Activated T-cell treated with anti-CD3 and anti-CD28 coated beads, Interleukin-2, amount 50 U/mL, for 72 hours (primary cell): Measurements from ENCODE around the gene NELFE. TPM values are rescaled to one million over a fixed set of nuclear protein-coding genes. Genes with fewer than 3 reads are reported as not detected.

Experiments
- ATAC-seq, 2 donors: fragments of 150-1000 bp; cut with Tn5 transposase; replicated peaks in 1 of 2; 2 replicates each; pipeline ENCODE4 v1.10.0; 2021; ENCODE audit warnings: moderate library complexity in 2 of 2, mild to moderate bottlenecking in 1 of 2
- DNase-seq, 2 donors: peaks; one replicate each; pipeline ENCODE4 v3.0.0; 2021 to 2022; ENCODE audit warnings: mixed read lengths in 1 of 2
- H3K27ac Mint-ChIP-seq: one replicate; pipeline ENCODE4 v1.8.0; 2022; ENCODE audit warnings: mild to moderate bottlenecking, moderate library complexity, mixed read lengths
- H3K27me3 Mint-ChIP-seq: one replicate; pipeline ENCODE4 v1.8.0; 2022; ENCODE audit warnings: low read depth, mixed read lengths
- H3K36me3 Mint-ChIP-seq, 2 donors: one replicate each; pipeline ENCODE4 v1.8.0; 2022; ENCODE audit warnings: mixed read lengths in 2 of 2, mild to moderate bottlenecking in 1 of 2; ENCODE audit not compliant: insufficient read depth in 2 of 2
- H3K4me1 Mint-ChIP-seq: one replicate; pipeline ENCODE4 v1.8.0; 2022; ENCODE audit warnings: low read depth, mixed read lengths
- H3K4me3 Mint-ChIP-seq, 2 donors: one replicate each; pipeline ENCODE4 v1.8.0; 2022; ENCODE audit warnings: mild to moderate bottlenecking in 2 of 2, mixed read lengths in 2 of 2, moderate library complexity in 2 of 2
- H3K9me3 Mint-ChIP-seq, 2 donors: one replicate each; pipeline ENCODE4 v1.8.0; 2022; ENCODE audit warnings: mixed read lengths in 2 of 2
- total RNA-seq, 2 donors: library from RNA; stranded (reverse); gene quantifications; one replicate each; pipeline ENCODE4 v1.2.3, GENCODE V29; 2022

NELFE gene
- total RNA-seq, 2 donors from 2014 or later, result 65.0 to 71.5 TPM

DNA sequence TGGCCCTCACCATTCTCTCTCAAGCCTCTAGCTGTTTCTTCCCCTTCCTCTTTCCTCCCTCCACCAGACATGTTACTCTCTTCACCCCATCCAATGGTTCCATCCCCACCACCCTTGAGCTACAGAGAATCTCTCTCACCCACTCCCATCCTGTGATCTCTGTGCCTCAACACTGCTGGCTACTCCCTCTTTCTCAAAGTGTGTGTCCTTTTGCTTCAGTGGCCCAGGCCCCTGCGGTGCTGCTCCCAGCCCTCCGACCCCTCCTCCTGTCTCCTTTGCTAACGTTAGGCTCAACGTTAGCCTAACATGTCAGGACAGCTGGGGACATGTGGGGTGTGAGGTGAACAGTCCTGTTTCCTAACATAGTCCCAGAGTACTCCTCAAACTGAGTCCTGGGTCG, 5.9 kb downstream of the NELFE start:
- H3K9me3 Mint-ChIP-seq, result no peaks in the 10 kb centered on the region
- DNase-seq, result no peak
- H3K36me3 Mint-ChIP-seq, result peaks cover 0 to 17% of the 10 kb centered on the region in 2 donors
- H3K4me1 Mint-ChIP-seq, result peaks cover 13% of the 10 kb centered on the region
- no peak for ATAC-seq
- no peak overlapping the region for H3K27ac Mint-ChIP-seq
- H3K27me3 Mint-ChIP-seq, result peaks cover 5% of the 10 kb centered on the region
- H3K4me3 Mint-ChIP-seq, result no peak overlapping the region

DNA sequence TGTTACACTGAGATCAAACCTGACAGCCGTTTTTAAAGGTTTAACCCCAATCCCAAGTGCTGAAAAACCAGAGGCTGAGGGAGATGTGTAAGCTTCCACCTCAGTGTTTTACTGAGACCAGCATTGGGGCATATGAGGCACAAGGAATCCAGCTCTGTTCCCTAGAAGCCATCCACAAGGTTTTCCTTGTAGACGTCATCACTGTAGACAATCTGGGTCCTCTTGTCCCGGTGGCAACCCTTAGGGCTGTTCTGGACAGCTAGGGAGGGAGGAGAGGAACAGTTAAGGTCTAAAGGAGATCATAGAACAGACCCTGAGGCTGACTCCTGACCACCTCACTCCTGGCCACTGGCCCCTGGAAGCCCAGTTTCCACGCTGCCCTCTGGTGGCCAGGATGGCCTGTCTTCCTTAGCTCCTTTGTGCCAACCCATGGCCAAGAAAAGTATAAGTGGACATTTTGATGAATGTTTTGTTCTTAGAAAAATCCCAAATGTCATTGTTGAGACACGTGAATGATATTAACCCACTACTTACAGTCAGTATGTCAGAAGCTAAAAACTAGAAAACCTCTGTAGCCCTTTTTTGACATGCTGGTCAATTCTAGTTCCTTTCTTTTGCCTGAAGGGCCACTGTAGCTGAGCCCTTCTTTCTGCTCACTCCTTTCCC, 6.5 kb downstream of the NELFE start:
- peaks cover 7% of the 10 kb centered on the region for H3K4me1 Mint-ChIP-seq
- H3K36me3 Mint-ChIP-seq, result peaks cover 0 to 17% of the 10 kb centered on the region in 2 donors
- H3K4me3 Mint-ChIP-seq, result no peak overlapping the region
- no peak overlapping the region for H3K27ac Mint-ChIP-seq
- DNase-seq, result peak; percentile 56 to 59
- H3K27me3 Mint-ChIP-seq, result peaks cover 10% of the 10 kb centered on the region
- peak; percentile 58 to 60 for ATAC-seq
- H3K9me3 Mint-ChIP-seq, result no peaks in the 10 kb centered on the region

DNA sequence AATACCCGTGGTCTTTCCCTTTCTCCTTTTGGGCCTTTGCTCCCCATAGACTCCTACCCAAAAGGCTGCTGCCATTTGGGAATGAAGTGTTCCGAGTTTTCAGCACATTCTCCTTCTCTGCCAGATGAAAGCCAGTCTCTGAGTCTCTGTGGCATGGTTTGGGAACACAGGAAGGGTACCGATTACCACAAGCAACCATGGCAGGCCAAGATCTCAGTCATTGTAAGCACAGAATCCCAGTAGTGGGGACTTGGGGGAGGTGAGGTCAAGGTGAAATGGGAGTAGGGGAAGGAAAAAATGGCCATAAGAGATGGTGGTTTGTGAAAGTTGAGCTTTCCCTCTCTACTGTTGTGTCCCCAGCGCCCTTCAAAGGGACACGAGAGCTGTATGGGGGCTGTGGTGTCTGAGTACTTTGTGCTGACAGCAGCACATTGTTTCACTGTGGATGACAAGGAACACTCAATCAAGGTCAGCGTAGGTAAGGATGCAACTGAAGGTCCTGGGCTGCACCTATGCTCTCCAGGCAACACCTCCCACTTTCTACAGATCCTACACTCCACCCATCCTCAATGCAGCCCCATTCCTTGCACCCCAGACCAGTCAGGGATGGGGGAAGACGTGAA, 8.7 kb downstream of the NELFE start:
- no peak for DNase-seq
- Mint-ChIP-seq H3K9me3 (no peaks in the 10 kb centered on the region), H3K27me3 (peaks cover 10% of the 10 kb centered on the region), H3K27ac (no peak overlapping the region), H3K36me3 (peaks cover 0 to 10% of the 10 kb centered on the region in 2 donors), H3K4me3 (no peak overlapping the region), H3K4me1 (peaks cover 14% of the 10 kb centered on the region)
- ATAC-seq, result no peak

DNA sequence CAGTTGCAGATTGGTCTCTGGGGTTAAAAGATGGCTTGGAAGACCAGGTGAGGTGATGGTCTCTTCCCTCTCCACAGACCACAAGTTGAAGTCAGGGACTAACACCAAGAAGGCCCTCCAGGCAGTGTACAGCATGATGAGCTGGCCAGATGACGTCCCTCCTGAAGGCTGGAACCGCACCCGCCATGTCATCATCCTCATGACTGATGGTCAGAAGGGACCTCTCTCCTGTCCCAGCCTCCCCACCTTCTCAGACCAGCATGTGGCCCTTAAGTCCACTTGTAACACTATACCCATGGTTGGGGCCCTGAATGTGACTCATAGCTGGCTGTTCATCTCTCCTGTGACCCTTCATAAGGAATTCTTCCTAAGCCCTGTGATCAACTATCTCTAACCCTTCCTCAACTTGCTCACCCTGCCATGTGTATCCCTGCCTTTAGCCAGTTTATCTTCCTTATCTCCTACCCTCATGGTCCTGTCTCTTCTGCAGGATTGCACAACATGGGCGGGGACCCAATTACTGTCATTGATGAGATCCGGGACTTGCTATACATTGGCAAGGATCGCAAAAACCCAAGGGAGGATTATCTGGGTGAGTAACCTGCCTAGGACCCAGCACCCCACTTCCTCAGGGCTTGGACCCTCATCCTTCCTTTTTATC, 9.9 kb downstream of the NELFE start:
- no peak overlapping the region for H3K27ac Mint-ChIP-seq
- peaks cover 14% of the 10 kb centered on the region for H3K4me1 Mint-ChIP-seq
- no peaks in the 10 kb centered on the region for H3K9me3 Mint-ChIP-seq
- ATAC-seq (no peak), DNase-seq (no peak)
- peaks cover 0 to 4% of the 10 kb centered on the region in 2 donors for H3K36me3 Mint-ChIP-seq
- no peak overlapping the region for H3K4me3 Mint-ChIP-seq
- peaks cover 18% of the 10 kb centered on the region for H3K27me3 Mint-ChIP-seq

DNA sequence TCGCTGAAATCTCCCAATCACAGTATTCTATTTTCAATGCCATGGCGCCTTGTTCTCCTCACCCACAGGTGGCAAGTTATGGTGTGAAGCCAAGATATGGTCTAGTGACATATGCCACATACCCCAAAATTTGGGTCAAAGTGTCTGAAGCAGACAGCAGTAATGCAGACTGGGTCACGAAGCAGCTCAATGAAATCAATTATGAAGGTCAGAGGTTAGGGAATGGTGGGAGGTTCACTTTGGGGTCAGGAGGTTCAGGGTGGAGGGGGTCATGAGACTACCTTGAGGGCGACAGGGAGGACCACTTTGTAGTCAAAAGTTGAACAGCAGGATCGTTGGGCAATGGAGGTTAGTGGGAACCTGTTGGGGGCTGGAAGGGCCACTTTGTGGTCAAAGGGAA, 10.5 kb downstream of the NELFE start:
- ATAC-seq (no peak), DNase-seq (no peak)
- H3K27me3 Mint-ChIP-seq, result peaks cover 19% of the 10 kb centered on the region
- H3K4me1 Mint-ChIP-seq, result peaks cover 14% of the 10 kb centered on the region
- H3K4me3 Mint-ChIP-seq, result no peak overlapping the region
- H3K36me3 Mint-ChIP-seq, result peaks cover 0 to 2% of the 10 kb centered on the region in 2 donors
- no peak overlapping the region for H3K27ac Mint-ChIP-seq
- H3K9me3 Mint-ChIP-seq, result no peaks in the 10 kb centered on the region

DNA sequence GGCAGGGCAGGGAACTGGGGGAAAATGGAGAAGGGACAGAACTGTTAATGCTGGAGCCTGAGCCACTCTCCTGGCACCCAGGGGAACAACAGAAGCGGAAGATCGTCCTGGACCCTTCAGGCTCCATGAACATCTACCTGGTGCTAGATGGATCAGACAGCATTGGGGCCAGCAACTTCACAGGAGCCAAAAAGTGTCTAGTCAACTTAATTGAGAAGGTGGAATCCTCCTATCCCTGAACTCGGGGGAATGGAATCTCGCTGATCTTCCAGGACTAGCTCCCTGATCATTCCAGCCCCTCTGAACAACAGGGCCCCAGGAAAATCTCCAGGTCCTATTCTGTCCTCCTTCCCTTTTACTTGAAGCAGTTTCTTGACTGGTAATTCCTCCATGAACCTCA, 10.9 kb downstream of the NELFE start:
- H3K36me3 Mint-ChIP-seq, result no peaks in the 10 kb centered on the region
- H3K9me3 Mint-ChIP-seq, result no peaks in the 10 kb centered on the region
- DNase-seq (no peak), ATAC-seq (no peak)
- H3K27me3 Mint-ChIP-seq, result peaks cover 19% of the 10 kb centered on the region
- no peak overlapping the region for H3K27ac Mint-ChIP-seq
- H3K4me1 Mint-ChIP-seq, result peaks cover 14% of the 10 kb centered on the region
- no peak overlapping the region for H3K4me3 Mint-ChIP-seq

DNA sequence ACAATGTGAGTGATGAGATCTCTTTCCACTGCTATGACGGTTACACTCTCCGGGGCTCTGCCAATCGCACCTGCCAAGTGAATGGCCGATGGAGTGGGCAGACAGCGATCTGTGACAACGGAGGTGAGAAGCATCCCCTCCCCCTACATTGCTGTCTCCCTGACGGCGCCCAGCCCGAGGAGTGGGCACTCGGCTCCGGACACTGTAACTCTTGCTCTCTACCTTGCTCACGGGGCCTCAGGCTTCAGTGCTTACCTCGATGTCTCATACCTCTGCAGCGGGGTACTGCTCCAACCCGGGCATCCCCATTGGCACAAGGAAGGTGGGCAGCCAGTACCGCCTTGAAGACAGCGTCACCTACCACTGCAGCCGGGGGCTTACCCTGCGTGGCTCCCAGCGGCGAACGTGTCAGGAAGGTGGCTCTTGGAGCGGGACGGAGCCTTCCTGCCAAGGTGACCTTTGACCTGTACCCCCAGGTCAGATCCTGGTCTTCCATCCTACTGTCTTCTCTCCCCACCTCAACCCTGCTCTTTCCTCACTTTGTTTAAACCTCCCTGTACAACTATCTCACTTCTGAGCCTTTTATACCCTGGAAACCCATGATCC, 11.6 kb downstream of the NELFE start:
- H3K4me1 Mint-ChIP-seq, result peaks cover 14% of the 10 kb centered on the region
- no peak for DNase-seq
- peaks cover 25% of the 10 kb centered on the region for H3K27me3 Mint-ChIP-seq
- H3K9me3 Mint-ChIP-seq, result no peaks in the 10 kb centered on the region
- H3K27ac Mint-ChIP-seq, result no peak overlapping the region
- no peak for ATAC-seq
- H3K36me3 Mint-ChIP-seq, result no peaks in the 10 kb centered on the region
- no peak overlapping the region for H3K4me3 Mint-ChIP-seq

DNA sequence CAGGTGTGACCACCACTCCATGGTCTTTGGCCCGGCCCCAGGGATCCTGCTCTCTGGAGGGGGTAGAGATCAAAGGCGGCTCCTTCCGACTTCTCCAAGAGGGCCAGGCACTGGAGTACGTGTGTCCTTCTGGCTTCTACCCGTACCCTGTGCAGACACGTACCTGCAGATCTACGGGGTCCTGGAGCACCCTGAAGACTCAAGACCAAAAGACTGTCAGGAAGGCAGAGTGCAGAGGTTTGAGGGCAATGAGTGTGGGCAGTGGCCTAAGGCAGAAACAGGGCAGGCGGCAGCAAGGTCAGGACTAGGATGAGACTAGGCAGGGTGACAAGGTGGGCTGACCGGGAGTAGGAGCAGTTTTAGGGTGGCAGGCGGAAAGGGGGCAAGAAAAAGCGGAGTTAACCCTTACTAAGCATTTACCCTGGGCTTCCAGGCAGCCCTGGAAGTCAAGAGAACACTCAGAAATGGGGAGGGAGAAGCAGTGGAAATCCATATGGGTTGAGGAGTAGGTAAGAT, 12.3 kb downstream of the NELFE start:
- Mint-ChIP-seq H3K9me3 (no peaks in the 10 kb centered on the region), H3K27me3 (peaks cover 27% of the 10 kb centered on the region), H3K36me3 (no peaks in the 10 kb centered on the region), H3K4me3 (no peak overlapping the region), H3K27ac (no peak overlapping the region), H3K4me1 (peaks cover 14% of the 10 kb centered on the region)
- ATAC-seq, result no peak
- DNase-seq, result no peak

DNA sequence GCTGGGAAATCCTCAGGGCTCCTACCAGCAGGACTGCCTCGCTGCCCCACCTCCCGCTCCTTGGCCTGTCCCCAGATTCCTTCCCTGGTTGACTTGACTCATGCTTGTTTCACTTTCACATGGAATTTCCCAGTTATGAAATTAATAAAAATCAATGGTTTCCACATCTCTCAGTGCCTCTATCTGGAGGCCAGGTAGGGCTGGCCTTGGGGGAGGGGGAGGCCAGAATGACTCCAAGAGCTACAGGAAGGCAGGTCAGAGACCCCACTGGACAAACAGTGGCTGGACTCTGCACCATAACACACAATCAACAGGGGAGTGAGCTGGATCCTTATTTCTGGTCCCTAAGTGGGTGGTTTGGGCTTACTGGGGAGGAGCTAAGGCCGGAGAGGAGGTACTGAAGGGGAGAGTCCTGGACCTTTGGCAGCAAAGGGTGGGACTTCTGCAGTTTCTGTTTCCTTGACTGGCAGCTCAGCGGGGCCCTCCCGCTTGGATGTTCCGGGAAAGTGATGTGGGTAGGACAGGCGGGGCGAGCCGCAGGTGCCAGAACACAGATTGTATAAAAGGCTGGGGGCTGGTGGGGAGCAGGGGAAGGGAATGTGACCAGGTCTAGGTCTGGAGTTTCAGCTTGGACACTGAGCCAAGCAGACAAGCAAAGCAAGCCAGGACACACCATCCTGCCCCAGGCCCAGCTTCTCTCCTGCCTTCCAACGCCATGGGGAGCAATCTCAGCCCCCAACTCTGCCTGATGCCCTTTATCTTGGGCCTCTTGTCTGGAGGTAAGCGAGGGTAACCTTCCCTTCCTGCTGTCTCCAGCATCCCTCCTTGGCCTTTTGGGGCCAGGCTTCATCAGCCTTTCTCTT, 13.0 kb downstream of the NELFE start, which contains the start of gene CFB:
Gene CFB, plus strand, starts transcription at position 589 of the 863 bp plus-strand sequence. Its CDS starts 127 bp downstream, at position 716.
- H3K27ac Mint-ChIP-seq, result no peak within 1 kb of the TSS
- no peaks in the 10 kb centered on the region for H3K36me3 Mint-ChIP-seq
- peaks cover 14% of the 10 kb centered on the region for H3K4me1 Mint-ChIP-seq
- H3K27me3 Mint-ChIP-seq, result peaks cover 27% of the 10 kb centered on the region
- DNase-seq, result no peak
- no peaks in the 10 kb centered on the region for H3K9me3 Mint-ChIP-seq
- ATAC-seq, result peak in 1 of 2 donors; percentile 18
- H3K4me3 Mint-ChIP-seq, result no peak within 1 kb of the TSS

DNA sequence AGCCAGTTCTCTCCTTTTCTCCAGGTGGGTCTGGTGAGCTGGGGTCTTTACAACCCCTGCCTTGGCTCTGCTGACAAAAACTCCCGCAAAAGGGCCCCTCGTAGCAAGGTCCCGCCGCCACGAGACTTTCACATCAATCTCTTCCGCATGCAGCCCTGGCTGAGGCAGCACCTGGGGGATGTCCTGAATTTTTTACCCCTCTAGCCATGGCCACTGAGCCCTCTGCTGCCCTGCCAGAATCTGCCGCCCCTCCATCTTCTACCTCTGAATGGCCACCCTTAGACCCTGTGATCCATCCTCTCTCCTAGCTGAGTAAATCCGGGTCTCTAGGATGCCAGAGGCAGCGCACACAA, 13.6 kb downstream of the NELFE start:
- ATAC-seq, result no peak

DNA sequence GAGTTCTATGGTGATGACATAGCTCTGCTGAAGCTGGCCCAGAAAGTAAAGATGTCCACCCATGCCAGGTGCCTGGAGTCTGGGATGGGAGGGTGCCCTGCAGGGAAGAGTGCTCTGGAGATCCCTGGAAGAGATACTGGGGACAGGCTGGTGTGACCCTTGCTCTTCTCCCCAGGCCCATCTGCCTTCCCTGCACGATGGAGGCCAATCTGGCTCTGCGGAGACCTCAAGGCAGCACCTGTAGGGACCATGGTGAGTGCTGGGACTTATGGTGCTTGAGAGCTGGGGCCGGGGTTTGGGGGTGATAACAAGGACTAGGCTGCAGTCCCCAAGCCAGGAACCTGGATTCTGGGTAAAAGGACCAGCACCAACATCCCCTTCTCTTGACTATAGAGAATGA, 15.0 kb downstream of the NELFE start:
- Mint-ChIP-seq H3K9me3 (no peaks in the 10 kb centered on the region), H3K36me3 (no peaks in the 10 kb centered on the region), H3K27me3 (peaks cover 27% of the 10 kb centered on the region), H3K4me3 (no peak overlapping the region), H3K4me1 (peaks cover 14% of the 10 kb centered on the region), H3K27ac (no peak overlapping the region)
- ATAC-seq (no peak), DNase-seq (no peak)

More for the DNA sequence above, 13.6 kb downstream of the NELFE start:
- Mint-ChIP-seq H3K4me3 (no peak overlapping the region), H3K27ac (no peak overlapping the region), H3K36me3 (no peaks in the 10 kb centered on the region), H3K27me3 (peaks cover 27% of the 10 kb centered on the region), H3K9me3 (no peaks in the 10 kb centered on the region), H3K4me1 (peaks cover 14% of the 10 kb centered on the region)
- no peak for DNase-seq

DNA sequence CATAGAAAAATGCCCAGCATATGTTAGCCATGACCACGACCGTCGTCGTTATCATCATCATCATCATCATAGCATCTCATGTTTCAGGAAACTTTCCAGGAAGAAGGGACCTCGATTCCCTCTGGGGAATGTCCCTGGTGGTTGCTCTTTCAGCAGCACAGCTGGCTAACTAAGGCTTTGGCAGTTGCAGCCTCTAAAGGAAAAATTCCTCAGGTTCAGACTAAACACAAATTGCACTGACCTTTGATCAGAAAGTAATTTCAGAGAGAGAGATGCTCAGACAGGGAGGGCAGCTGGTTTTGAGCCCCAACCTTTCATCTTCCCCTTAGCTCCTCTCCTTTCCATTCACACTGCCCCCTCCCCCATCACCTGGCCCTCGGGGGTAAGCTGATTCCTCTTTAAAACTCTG, 18.5 kb downstream of the NELFE start:
- no peaks in the 10 kb centered on the region for H3K9me3 Mint-ChIP-seq
- no peaks in the 10 kb centered on the region for H3K36me3 Mint-ChIP-seq
- ATAC-seq (no peak), DNase-seq (no peak)
- H3K27ac Mint-ChIP-seq, result no peak overlapping the region
- H3K27me3 Mint-ChIP-seq, result peaks cover 17% of the 10 kb centered on the region
- H3K4me1 Mint-ChIP-seq, result peaks cover 2% of the 10 kb centered on the region
- no peak overlapping the region for H3K4me3 Mint-ChIP-seq
